ENCODE data around the gene SHROOM3.

SHROOM3 gene

GRCh38 chr4:76624241-76624681 is 189.2 kb downstream of the SHROOM3 start:
- DNase-seq (ENCODE audit: low read depth in 3 of 3), result no peak

DNA sequence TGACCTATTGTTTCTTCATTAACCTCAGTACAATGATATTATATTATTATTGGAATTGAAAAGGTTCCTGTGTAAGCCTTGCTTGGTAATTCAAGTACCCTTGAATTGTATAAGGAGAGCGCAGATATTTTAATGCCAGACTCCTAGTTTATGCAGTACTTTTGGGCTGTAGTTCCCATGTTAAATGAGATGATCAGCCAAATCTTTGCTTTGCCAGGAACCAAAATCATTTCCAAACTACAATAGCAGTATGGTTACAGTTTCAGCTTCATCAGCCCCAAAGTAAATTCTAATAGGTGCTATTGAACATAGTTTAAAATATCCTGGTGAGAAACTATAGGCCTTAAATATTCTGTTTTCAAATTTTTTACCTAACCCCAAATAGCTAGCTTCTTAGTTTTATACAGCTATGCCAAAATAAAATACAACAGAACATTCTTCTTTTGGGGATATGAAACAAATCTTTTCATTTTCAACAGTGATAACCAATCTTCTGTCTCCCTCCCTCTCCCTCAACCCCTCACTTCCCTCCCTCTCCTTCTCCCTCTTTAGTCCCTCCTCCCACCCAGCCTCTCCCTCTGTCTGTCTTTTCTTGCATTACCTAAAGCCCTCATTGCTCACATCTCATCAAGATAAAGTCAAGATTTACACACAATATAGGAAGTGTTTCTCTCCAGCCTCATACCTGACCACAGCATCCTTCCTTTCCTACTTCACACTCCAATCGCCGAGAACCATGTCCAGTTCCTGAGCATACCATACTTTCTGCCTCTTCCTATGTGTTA is 190.1 kb downstream of the SHROOM3 start:
- no peak for DNase-seq (ENCODE audit: low read depth in 3 of 3)

- DNase-seq (ENCODE audit: low read depth in 3 of 3), result no peak
Measured at GRCh38 chr4:76626686-76627465, 191.8 kb downstream of the SHROOM3 start.

- DNase-seq (ENCODE audit: low read depth in 3 of 3), result no peak
Measured at GRCh38 chr4:76628251-76628650, 193.2 kb downstream of the SHROOM3 start.

DNA sequence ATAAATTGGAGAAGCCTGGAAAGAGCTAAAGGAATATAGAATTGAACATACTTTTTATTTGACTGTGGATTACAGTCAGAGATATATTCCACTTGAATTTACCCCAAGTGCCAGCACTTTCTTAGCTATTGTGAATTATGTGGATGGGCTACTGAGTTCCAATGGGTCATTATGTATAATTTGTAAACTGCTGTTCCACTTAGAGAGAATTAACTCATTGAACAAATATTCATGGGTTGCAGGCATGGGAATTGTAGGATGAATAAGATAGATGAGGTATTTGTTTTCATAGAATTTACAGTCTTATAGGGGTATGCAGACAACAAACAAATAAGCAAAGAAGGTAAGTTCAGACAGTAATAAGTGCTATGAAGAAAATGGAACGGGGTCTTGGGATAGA is 195.7 kb downstream of the SHROOM3 start:
- no peak for DNase-seq (ENCODE audit: low read depth in 3 of 3)

- DNase-seq (ENCODE audit: low read depth in 3 of 3), result no peak
Measured at GRCh38 chr4:76634220-76634619, 199.2 kb downstream of the SHROOM3 start.

DNA sequence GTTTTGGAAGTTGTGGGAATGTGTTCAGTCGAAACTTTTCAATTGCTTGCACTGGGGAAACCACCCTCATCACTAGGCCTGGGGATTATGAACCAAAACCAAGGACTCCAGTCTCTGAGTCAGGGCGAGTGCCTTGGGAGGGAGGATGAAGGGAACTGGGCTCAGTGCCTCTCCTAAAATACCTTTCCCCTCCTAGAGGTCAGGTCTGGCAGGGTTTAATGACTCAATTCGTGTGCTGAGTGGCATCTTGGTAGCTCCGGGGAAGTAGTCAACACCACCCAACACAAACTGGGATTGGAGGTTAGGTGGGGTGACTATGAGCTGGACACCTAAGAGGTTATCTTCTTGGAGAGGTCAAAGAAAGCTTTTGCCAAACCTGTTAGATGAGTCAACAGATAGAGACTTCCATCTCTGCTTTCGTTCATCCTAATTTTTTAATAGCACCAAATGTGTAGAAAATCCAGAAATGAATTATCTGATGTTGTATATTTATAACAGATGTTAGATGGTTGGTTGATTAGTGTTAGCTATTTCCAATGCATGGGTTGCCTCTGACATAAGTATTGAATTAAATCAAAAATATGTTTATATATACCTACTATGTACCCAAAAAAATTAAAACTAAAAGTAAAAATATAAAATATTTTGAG is 202.8 kb downstream of the SHROOM3 start:
- DNase-seq (ENCODE audit: low read depth in 3 of 3), result no peak

DNA sequence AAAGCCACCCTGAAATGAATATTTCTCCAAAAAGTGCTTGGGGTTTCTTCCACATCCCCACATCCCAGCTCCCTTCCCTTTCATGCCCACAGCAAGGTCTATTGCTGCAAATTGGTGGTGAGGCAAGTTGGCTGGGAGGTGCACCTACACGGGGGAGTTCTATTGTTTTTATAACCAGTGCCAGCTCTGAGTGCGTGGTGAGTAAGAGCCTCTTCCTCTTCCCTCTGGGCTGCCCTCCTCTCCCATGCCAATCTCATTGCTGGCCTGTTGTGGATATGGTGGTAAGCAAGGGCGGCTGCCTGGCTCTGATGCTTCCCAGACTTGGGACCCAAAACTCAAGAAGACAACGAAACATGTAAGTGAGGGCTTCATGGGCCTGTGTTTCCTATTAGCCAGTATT is 204.3 kb downstream of the SHROOM3 start:
- DNase-seq (ENCODE audit: low read depth in 3 of 3), result no peak

- DNase-seq (ENCODE audit: low read depth in 3 of 3), result no peak
Measured at GRCh38 chr4:76640353-76640910, 205.4 kb downstream of the SHROOM3 start.

DNA sequence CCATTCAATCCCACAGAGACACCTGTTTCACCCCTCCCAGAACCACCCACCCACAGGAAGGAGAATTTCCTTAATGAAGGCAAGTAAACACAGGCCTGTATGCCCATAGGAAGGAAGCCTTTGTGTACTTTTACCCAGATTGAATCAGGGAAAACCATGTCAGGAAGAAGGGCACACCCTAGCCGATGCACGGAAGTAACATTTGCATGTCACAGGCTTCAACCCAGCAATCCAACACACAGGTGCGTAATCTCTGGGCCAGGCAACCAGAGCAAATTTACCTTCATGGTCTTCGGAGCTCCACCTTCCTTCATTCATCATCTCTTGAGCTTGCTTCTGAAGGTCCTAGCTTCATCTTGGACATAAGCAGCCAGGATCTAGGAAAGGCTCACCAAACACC is 206.3 kb downstream of the SHROOM3 start:
- DNase-seq (ENCODE audit: low read depth in 3 of 3), result no peak

DNA sequence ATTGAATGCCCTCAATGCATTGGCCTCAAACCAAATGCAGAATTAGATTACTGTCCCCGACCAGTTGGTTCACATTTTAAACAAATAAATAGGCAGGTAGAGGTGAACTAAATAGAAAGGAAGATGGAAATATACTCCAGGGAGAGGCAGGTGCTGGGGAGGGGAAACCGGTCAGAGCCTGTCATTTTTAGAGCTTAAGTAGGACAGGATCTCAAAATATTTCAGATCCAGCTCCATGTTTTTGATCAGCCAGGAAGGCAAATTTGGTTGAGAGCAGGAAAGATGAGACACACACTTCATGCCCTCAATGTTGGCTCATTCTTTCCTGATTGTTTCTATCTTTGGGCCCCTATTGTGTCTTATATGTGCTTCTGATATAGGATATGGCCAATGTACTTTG is 206.7 kb downstream of the SHROOM3 start:
- DNase-seq (ENCODE audit: low read depth in 3 of 3), result no peak

DNA sequence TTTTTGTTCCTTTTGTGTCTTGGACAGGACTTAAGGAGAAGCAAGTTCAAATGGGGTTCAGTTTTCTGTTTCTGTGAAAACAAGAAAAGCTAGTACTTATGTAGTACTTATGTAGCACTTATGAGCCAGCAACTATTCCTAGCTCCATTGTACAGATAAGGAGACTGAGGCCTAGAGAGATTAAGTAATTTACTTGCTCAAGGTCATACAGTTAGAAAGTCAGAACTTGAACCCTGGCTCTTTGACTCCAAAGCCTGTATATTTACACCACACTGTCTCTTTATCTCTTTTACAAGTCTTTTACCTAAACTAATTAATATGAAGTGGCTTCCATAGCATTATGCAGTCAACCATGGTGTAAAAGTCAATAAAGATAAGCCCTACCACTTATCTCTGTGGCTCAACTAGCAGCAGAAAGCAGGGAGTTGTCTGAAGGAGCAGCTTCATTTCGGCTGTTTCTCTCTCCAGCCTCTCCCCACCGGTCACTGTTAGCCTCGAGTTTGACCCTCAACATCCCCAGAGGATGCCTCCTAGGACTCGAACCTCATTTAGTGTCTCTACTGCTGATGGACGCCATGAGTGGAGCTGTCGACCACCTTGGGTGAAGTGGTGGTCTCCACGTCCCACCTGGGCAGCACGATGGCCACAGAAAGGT is 209.9 kb downstream of the SHROOM3 start:
- DNase-seq (ENCODE audit: low read depth in 3 of 3), result no peak

- DNase-seq (ENCODE audit: low read depth in 3 of 3), result no peak
Measured at GRCh38 chr4:76649086-76649485, 214.1 kb downstream of the SHROOM3 start.

GRCh38 chr4:76651616-76652015 is 216.6 kb downstream of the SHROOM3 start:
- no peak for DNase-seq (ENCODE audit: low read depth in 3 of 3)

GRCh38 chr4:76652389-76652788 is 217.4 kb downstream of the SHROOM3 start:
- no peak for DNase-seq (ENCODE audit: low read depth in 3 of 3)

DNA sequence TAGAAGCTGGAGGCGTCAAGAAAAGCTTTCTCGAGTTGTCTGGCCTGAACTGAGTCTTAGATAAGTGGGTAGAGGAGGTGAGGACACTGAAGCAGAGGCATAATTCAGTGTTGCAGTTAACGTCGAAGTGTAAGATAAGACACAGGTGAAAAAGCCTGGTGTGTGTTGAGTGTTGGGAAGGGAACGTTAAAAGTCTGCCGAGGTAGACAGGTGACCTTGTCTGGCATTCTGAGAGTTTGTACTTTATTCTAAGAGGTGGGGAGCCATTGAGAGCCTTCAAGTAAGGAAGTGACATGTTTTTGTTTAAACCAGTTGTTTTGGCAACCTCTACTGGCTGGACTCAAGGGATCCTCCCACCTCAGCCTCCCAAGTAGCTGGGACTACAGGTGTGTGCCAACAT is 219.1 kb downstream of the SHROOM3 start:
- no peak for DNase-seq (ENCODE audit: low read depth in 3 of 3)

- DNase-seq (ENCODE audit: low read depth in 3 of 3), result no peak
Measured at GRCh38 chr4:76654791-76655190, 219.8 kb downstream of the SHROOM3 start.

- DNase-seq (ENCODE audit: low read depth in 3 of 3), result no peak
Measured at GRCh38 chr4:76655566-76656479, 220.8 kb downstream of the SHROOM3 start.

- DNase-seq (ENCODE audit: low read depth in 3 of 3), result no peak
Measured at GRCh38 chr4:76657443-76657842, 222.4 kb downstream of the SHROOM3 start.

GRCh38 chr4:76658231-76659102 is 223.4 kb downstream of the SHROOM3 start:
- no peak for DNase-seq (ENCODE audit: low read depth in 3 of 3)

Data from stimulated activated CD4-positive, alpha-beta T cell treated with anti-CD3 and anti-CD28 coated beads, TNF-alpha, amount 100 ng/mL, for 4 hours (primary cell).